ENCODE measurements around the gene TRIM41.
"Not testable (repeated sequence)": the region's sequence is repeated elsewhere in the genome, so short reads cannot be mapped to it uniquely, and the experiment has no call there.

The TRIM41 gene

DNA sequence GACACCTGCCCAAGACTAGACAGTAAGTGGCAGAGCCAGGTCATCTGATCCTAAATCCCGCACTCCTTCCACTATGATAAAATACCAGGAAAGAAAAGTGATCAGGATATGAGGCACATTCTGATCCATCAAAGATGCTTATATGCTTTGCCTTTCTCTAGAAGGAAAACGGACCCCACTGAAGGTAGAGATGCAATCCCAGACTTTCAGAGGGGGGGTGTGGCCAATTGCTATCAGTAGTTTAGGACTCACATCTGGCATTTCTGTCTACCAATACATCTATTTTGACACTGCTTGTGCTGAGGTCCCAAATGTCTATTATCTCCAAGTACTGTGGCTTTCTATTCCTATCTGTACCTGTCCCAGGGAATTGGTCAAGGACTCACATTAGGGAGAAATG, 36.2 kb downstream of the TRIM41 start:
- DNase-seq, result no peak

GRCh38 chr5:181259974-181260719, 37.1 kb downstream of the TRIM41 start:
- no peak for DNase-seq

DNA sequence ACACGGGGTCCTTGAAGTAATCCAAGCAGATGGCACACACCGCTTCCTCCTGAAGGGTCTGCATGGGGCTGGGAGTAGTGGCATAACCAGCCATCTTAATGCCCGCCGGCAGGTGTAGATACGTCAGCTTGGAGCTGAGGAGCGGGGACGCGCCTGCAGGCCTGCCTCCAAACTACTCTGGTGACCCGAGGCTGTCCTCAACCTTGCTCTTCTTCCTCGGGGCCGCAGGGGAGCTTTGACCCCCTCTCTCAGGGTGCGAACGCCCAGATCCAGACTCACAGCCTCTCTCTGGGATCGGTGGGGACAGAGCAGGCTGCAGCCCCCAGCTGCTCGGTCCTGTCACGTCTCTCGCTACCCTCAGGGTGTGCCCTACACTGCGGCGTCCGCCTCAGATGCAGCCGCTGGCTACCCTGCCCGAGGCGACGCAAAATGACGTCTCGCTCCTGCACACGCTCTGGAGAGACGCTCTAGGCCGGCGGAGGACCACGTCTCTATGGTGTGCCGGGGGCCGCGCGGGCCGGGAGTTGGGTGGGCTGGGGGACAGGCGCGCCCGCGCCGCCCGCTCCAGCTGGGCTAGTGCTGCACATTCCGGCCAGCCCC, 37.7 kb downstream of the TRIM41 start, which contains the start of gene TRIM52:
TRIM52 (minus strand) TSS at position 424 of the 600 bp plus-strand sequence; CDS start at position 94, 330 bp downstream.
- DNase-seq, result no peak

DNA sequence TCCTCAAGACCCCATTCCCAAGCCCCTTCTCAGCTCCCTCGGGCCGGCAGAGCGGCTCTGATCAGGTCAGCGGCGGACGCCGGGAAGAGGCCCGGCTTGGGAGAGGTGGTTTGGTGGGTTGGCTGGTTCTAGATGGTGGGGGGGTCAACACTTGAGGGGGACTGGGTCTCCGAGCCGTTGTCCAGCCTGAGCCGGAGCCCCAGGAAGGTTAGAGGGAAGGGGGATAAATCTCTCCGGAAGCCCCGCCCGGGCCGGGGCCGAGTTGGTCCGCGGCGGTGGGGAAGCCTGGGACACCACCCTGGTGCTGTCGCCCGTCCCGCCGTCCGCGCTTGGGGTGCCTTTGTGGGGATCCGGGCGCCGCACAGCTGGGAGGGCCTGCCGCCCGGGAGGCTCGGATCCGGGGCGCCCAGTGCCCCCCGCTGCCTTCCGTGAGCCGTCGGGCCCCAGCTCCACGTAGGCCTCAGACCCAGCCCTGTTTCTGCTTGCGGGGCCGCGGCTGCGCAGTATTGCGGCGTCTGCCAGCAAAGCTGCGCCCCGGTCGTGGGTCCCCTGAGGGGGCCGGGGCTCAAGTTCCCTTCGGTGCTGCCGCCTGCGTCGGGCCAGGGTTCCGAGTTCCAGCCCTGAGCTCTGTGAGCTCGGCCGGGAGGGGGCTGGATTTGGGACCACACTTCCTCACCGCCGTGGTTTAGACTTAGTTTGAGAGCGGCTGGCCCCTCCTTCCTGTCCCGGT, 38.4 kb downstream of the TRIM41 start:
- DNase-seq, result no peak

- no peak for DNase-seq
Measured at GRCh38 chr5:181263633-181264032, 40.6 kb downstream of the TRIM41 start.

DNA sequence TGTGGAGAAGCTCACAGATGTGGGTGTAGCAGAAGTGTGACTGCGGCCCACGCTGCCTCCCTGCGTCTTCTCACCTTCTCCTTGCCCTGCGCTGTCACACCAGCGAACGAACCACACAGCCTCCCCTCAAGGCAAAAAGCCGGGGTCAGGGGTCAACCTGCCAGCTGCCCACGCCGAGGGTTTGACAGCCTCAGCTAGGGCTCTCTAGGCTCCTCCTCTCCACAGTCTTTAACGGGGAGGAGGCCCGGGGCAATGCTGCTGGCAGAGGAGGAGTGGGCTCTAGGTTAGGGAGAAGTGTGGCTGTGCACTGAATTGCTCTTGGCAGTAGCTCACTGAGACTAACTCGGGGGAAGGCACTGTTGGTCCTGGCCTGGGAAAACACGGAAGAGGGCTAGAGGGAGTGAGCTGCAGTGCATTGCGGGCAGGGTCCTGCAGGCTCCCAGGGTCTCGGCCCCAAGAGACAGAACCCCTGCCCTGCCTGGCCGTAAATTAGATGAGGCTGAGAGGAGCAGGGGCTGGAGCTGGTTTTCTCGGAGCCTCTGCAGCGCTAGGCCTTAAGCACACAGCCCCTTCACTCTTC, 42.1 kb downstream of the TRIM41 start:
- DNase-seq, result no peak

DNA sequence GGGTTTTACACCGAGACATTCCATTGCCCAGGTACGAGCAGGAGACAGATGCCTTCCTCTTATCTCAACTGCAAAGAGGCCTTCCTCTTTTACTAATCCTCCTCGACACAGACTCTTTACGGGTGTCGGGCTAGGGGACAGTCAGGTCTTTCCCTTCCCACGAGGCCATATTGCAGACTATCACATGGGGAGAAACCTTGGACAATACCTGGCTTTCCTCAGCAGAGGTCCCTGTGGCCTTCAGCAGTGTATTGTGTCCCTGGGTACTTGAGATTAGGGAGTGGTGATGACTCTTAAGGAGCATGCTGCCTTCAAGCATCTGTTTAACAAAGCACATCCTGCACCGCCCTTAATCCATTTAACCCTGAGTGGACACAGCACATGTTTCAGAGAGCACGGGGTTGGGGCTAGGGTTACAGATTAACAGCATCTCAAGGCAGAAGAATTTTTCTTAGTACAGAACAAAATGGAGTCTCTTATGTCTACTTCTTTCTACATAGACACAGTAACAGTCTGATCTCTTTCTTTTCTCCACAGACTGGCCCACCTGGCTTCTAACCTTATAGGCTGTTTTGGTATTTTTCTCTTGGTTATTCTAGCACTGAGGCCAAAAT, 44.3 kb downstream of the TRIM41 start:
- not testable (repeated sequence) for DNase-seq

GRCh38 chr5:181267907-181268306, 44.8 kb downstream of the TRIM41 start:
- not testable (repeated sequence) for DNase-seq

GRCh38 chr5:181271081-181271480, 48.0 kb downstream of the TRIM41 start:
- DNase-seq, result no peak

- not testable (repeated sequence) for DNase-seq
Measured at GRCh38 chr5:181273433-181273744, 50.3 kb downstream of the TRIM41 start.

- DNase-seq, result no peak
Measured at GRCh38 chr5:181280251-181280762, 57.2 kb downstream of the TRIM41 start.

DNA sequence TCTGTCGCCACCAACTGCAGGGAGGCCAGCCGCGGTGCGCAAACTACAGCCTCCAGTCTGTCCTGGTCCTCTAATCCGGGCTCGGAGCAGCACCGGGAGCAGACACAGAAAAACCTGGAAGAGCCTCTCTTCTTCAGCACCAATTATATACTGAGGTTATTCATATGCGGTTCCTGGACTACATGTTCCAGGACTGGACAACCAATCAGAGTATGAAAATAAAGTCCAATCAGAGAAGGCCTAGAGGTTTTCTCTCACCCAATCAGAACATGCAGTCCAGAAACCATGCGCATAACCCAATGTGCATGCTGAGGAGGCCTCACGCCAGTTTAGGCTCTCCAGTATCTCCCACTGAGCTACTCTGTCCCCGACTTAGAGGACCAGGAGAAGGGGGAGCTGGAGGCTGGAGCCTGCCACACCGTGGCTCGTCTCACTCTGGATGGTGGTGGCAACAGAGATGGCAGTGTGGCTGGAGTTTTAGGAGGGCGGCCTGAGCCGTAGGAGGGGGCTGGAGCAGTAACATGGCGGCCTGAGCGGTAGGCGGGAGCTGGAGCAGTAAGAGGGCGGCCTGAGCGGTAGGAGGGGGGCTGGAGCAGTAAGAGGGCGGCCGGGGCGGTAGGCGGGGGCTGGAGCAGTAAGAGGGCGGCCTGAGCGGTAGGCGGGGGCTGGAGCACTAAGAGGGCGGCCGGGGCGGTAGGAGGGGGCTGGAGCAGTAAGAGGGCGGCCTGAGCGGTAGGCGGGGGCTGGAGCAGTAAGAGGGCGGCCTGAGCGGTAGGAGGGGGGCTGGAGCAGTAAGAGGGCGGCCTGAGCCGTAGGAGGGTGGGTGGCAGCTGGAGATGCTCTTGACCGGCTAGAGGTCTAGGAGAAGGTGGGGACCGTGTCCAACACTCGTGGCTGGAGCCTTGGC, 58.2 kb downstream of the TRIM41 start:
- no peak for DNase-seq

DNA sequence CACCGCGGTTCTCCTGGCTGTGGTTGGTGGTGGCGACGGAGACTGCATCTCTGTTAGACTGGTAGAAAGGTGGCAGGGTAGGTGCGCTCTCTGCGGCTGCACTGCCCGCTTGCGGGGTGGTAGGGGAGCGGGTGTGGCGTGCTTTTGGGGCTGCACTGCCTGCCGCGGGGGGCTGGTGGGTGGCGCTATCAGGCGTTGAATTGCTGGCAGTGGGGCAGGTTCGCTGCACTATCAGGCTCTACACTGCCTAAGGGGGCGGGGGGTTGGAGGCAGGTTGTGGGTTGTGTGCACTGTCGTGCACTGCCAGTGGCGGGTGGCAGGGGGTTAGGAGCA, 58.9 kb downstream of the TRIM41 start:
- no peak for DNase-seq

DNA sequence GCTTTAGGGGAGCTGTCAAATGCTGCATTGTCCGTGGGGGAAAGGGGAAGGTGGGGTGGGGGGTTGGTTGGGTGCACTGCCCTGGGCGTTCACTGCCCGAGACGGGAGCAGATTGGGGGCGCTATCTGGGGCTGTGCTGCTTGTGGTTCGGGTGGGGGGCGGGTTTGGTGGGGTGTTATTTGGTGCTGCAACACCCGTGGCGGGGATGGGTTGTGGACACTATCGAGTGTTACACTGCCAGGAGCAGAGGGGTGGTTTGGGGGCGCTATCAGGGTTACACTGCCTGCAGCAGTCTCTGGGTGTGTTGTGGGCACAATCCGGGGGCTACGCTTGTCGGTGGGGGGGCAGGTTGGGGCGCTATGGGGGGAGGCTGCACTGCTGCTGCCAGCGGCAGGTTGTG, 59.3 kb downstream of the TRIM41 start:
- DNase-seq, result not testable (repeated sequence)

GRCh38 chr5:181282874-181283273, 59.8 kb downstream of the TRIM41 start:
- no peak for DNase-seq

GRCh38 chr5:181283347-181283746, 60.3 kb downstream of the TRIM41 start:
- DNase-seq, result no peak

DNA sequence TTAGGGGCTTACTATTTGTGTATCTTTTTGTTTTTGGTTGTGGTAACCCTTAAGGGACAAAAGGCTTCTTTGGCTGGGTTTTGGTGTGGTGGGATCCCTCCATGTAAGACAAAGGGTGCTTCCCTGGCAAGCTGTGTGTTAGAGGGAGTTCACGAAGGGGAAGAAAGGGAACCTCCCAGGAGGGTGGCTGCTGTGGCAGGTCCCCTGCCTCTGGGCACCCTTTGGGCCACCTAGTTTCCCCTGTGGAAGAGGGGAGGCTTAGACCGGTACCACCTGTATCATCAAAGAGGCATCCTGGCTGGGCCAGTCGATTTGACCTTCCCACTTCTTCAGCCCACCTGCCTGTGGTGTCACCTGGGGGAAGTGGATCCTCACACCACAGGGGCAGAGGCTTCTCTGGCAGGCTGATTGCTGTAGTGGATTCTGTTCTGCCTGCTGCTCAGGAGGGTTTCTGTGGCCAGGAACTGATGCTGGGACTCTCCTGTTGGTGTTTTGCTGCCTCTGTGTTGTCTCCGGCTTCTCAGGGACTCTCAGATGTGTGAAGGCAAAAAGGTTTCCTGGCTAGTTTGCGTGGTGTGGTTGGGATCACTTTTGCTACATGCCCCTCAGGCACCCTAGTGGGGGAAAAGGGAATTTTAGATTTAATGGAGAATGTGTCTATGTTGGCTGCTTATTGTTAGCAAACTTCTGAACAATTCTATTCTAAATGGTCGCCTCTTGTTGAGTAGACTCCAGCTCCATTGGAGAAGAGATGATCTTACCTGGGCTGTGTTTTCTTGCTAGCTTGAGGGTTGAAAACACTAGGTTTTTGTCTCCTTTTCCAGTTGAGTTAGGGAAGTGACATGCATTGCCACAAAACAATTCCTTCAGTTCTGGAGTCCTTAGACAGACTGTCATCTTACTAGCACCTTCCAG, 61.0 kb downstream of the TRIM41 start:
- DNase-seq, result not testable (repeated sequence)

All from NCI-H526 treated with DMSO at 0.1 percent for 48 hours (cell line).